NT2/D1 (cell line): ENCODE measurements around the gene ADARB2.

Source experiments
- DNase-seq: peaks from one replicate; pipeline ENCODE4 v3.0.0-alpha.2; 2011; ENCODE audit warnings: low read depth, low spot score
- H3K27me3 ChIP-seq: 2 replicates; pipeline ENCODE4 v1.6.0; 2011; ENCODE audit warnings: mild to moderate bottlenecking; ENCODE audit not compliant: insufficient read length, insufficient read depth
- H3K36me3 ChIP-seq: 2 replicates; pipeline ENCODE4 v1.6.1; 2011; ENCODE audit warnings: mild to moderate bottlenecking, low read length, mixed read lengths; ENCODE audit not compliant: insufficient read depth, insufficient read length
- H3K4me1 ChIP-seq: 2 replicates; pipeline ENCODE4 v1.5.1; 2011; ENCODE audit not compliant: insufficient read depth, insufficient read length
- H3K4me3 ChIP-seq: 2 replicates; pipeline ENCODE4 v1.5.1; 2011; ENCODE audit warnings: low read depth; ENCODE audit not compliant: insufficient read length
- H3K9ac ChIP-seq: 2 replicates; pipeline ENCODE4 v1.6.0; 2011; ENCODE audit warnings: low read depth; ENCODE audit not compliant: insufficient read length
- H3K9me3 ChIP-seq: 2 replicates; pipeline ENCODE4 v1.5.1; 2011; ENCODE audit warnings: mild to moderate bottlenecking, low read length; ENCODE audit not compliant: insufficient read depth
- SUZ12 ChIP-seq: IDR thresholded peaks from 2 replicates; pipeline ENCODE4 v1.6.1; 2011; ENCODE audit not compliant: insufficient read length, insufficient read depth; ENCODE audit errors: extremely low read depth
- YY1 ChIP-seq: IDR thresholded peaks from 2 replicates; pipeline ENCODE4 v1.6.1; 2011; ENCODE audit not compliant: insufficient read length, insufficient read depth
- ZNF274 ChIP-seq: IDR thresholded peaks from 2 replicates; pipeline ENCODE4 v1.6.1; 2011; ENCODE audit warnings: mild to moderate bottlenecking, low read depth, low read length

The ADARB2 gene

DNA sequence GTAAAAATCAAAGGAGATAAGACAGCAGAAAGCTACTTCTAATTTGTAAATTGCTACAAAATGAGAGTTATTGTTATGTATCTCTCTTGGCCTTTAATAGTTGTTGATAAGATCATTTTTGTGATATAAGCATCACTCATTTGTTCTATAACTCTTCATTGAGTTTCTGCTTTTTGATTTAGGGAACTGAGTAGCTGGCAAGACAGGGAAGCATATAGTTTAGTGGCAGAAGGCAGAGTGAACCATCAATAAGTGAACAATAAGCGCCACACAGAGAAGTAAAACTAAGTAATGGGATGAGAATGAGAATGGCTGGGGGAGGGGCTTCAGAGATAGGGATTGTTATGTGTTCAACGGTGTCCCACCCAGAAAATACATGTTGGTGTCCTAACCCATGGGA lies 245.4 kb downstream of the ADARB2 start:
- Histone ChIP-seq H3K27me3 (no peaks in the 10 kb centered on the region), H3K4me1 (no peaks in the 10 kb centered on the region), H3K9ac (no peak overlapping the region), H3K4me3 (no peak overlapping the region), H3K9me3 (no peaks in the 10 kb centered on the region), H3K36me3 (no peaks in the 10 kb centered on the region)
- no peak for DNase-seq
- no peak for TF ChIP-seq SUZ12
- TF ChIP-seq YY1: no peak

- Histone ChIP-seq H3K4me3 (no peak overlapping the region), H3K9me3 (no peaks in the 10 kb centered on the region), H3K36me3 (no peaks in the 10 kb centered on the region), H3K9ac (no peak overlapping the region), H3K4me1 (no peaks in the 10 kb centered on the region), H3K27me3 (no peaks in the 10 kb centered on the region)
- TF ChIP-seq SUZ12 (no peak), ZNF274 (no peak), YY1 (no peak)
- no peak for DNase-seq
These were observed 247.5 kb downstream of the ADARB2 start for GRCh38 chr10:1489801-1490200.

GRCh38 chr10:1488970-1489548 lies 248.3 kb downstream of the ADARB2 start:
- TF ChIP-seq YY1: no peak
- Histone ChIP-seq H3K36me3 (no peaks in the 10 kb centered on the region), H3K9me3 (no peaks in the 10 kb centered on the region), H3K4me1 (no peaks in the 10 kb centered on the region), H3K4me3 (no peak overlapping the region), H3K27me3 (no peaks in the 10 kb centered on the region), H3K9ac (no peak overlapping the region)
- DNase-seq: no peak

- Histone ChIP-seq H3K9ac (no peak overlapping the region), H3K9me3 (no peaks in the 10 kb centered on the region), H3K4me3 (no peak overlapping the region), H3K27me3 (no peaks in the 10 kb centered on the region), H3K4me1 (no peaks in the 10 kb centered on the region), H3K36me3 (no peaks in the 10 kb centered on the region)
- DNase-seq: no peak
- no peak for TF ChIP-seq YY1
- TF ChIP-seq ZNF274: no peak
- TF ChIP-seq SUZ12: no peak
These were observed 250.3 kb downstream of the ADARB2 start for GRCh38 chr10:1486841-1487687.

DNA sequence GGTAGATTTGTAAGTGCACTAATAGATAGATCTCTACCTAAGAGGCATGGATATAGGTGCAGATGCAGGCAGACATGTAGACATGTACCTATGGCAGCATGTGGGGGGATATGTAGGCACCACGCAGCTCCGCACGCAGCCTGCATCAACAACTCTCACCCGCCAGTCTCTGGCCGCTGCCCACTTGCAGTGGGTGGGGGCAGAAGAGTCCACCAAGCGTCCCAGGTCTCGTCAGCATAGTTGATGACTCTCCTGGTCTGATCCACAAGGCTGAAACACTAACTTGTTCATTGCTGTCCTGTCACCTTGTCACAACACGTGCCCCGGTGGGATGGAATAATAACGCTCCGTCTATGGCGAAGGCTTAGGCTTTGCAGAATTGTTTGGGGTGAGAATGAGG lies 252.0 kb downstream of the ADARB2 start:
- no peak overlapping the region for H3K9ac ChIP-seq
- TF ChIP-seq SUZ12: no peak
- no peak for TF ChIP-seq YY1
- TF ChIP-seq ZNF274: no peak
- DNase-seq: no peak
- no peaks in the 10 kb centered on the region for H3K4me1 ChIP-seq
- no peaks in the 10 kb centered on the region for H3K27me3 ChIP-seq
- no peak overlapping the region for H3K4me3 ChIP-seq
- H3K9me3 ChIP-seq: no peaks in the 10 kb centered on the region
- no peaks in the 10 kb centered on the region for H3K36me3 ChIP-seq

DNA sequence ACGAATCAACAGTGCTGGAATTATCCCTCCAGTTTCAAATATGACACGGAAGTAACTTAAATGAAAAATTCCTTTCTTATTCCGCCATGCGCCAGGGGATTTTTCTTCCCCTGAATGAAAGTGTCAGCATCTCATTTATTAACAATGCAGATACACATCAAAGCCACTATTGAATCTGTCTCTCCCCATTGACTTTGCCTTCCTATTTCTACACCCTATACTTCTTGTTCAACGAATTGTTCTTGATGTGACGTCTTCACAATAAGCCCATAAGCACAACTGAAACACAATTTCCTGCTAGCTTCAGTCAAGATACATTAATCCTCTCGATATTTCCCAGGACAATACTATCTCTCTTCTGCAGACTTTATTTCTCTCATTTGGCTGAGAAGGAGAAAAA lies 253.5 kb downstream of the ADARB2 start:
- no peak overlapping the region for H3K9ac ChIP-seq
- no peaks in the 10 kb centered on the region for H3K27me3 ChIP-seq
- DNase-seq: no peak
- no peaks in the 10 kb centered on the region for H3K4me1 ChIP-seq
- H3K36me3 ChIP-seq: no peaks in the 10 kb centered on the region
- no peak for TF ChIP-seq SUZ12
- TF ChIP-seq ZNF274: no peak
- TF ChIP-seq YY1: no peak
- H3K9me3 ChIP-seq: no peaks in the 10 kb centered on the region; the same call in 1 of the 2 replicates
- no peak overlapping the region for H3K4me3 ChIP-seq

GRCh38 chr10:1483246-1483645 lies 254.1 kb downstream of the ADARB2 start:
- DNase-seq: no peak
- Histone ChIP-seq H3K4me3 (no peak overlapping the region), H3K4me1 (no peaks in the 10 kb centered on the region), H3K9me3 (no peaks in the 10 kb centered on the region; the same call in 1 of the 2 replicates), H3K27me3 (no peaks in the 10 kb centered on the region), H3K36me3 (no peaks in the 10 kb centered on the region), H3K9ac (no peak overlapping the region)
- TF ChIP-seq SUZ12: no peak
- no peak for TF ChIP-seq ZNF274
- no peak for TF ChIP-seq YY1
